IPS-11a (cell line): ENCODE results near the gene RAB3IL1.

Experiments used
- H3K4me3 ChIP-seq: one replicate; pipeline ENCODE4 v1.5.1; 2013; ENCODE audit warnings: low read depth, low read length, control low read depth

Gene RAB3IL1

GRCh38 chr11:61847914-61848581 lies 69.3 kb downstream of the RAB3IL1 start:
- no peak overlapping the region for H3K4me3 ChIP-seq
